ENCODE results near the gene SAXO1.
"Not testable (repeated sequence)": the region's sequence is repeated elsewhere in the genome, so short reads cannot be mapped to it uniquely, and the experiment has no call there.

The SAXO1 gene

DNA sequence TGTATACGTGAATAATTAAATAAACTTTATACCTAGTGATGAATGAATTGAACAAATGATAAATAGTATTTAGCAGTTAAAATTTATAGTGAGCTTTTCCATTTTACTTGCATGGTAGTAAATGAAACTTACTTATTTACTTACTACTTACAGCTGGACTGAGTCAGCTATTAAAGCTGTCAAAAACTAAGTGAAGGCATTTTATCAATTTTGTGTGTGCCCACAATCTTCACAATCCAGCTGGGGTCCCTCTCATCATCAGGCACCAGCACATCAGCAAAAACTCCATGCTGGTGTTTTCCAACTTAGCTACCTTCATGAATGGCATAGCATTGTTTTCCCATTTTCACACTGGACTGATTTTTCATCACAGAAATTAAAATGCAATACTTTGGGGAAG is 81.1 kb downstream of the SAXO1 start:
- DNase-seq = no peak

DNA sequence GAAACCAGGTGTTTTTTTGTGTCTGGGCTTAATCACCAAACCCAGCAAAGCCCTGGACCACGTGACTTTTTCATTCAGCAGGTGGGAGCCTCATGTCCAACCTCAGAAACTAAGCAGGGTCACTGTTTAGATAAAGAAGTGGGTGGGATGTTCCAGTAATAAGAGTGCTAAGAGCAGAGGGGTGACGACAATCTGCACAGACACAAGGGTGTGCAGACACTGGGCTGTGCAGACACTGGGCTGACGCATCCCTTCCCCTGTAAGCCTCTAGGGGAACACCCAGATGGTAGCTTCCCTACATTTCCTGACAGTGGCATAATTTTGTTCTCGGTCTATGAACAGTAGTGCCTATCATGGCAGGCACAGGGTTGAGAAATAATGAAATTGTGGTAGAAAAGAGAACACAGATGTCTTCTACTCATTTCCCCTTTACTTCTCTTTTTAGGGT is 85.1 kb downstream of the SAXO1 start:
- no peak for DNase-seq

GRCh38 chr9:18942801-18943200 is 90.2 kb downstream of the SAXO1 start:
- no peak for DNase-seq

- DNase-seq = no peak
Observed at GRCh38 chr9:18941060-18941740, 91.8 kb downstream of the SAXO1 start.

- DNase-seq = no peak
Observed at GRCh38 chr9:18939943-18940342, 93.1 kb downstream of the SAXO1 start.

DNA sequence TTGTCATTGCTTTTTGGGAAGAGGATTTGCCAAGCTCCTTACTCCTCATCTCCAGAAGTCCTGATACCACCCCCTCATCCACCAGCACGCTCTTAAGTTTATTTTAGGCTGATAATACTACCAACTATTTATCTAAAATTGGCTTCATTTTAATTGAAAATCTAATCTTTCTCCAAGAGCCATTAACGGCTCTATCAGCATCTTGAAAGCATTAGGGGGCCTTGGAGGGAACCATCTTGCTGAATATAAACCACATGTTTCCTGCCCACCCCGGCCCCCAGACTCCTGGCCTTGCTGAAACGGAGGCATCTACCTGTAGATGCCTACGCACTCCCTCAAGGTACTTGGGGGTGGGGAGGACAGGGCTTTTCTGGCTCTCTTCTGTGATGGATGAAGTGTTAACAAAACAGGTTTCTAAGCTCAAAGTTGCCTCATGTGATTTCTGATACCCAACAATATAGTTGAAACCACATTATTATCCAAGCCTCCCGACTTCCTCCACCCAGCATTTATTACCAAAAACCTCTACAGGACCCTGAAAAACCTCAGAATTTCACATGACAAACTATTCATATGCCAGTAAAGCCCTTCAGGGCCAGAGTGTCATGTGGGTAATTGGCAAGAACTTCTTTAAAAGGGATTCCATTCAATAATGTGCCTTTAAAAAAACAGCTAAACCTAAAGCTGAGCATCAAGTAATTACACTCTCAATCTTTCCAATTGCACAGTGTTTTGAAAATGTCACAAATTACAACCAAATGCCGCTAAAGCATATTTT is 96.7 kb downstream of the SAXO1 start:
- DNase-seq = no peak

GRCh38 chr9:18935541-18935940 is 97.5 kb downstream of the SAXO1 start:
- no peak for DNase-seq

- DNase-seq = not testable (repeated sequence)
Observed at GRCh38 chr9:18930611-18931010, 102.4 kb downstream of the SAXO1 start.

DNA sequence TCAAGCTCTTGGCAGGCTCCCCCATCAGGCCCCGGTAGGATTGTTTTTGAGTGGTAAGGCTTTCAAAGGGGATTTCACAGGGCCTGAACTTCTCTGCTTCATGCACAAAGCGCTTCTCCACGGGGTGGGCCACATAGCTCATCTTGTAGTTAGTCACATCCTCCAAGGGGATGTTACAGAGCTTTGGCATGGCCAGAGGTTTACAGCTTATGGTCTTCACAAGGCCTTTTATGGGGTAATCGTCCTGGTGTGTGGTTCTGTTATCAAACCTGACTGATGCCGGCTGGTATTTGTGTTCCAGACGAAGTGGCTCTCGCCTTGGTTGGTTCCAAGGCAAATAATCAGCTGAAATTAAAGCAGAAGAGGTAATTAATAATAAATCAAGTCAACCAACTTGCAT is 104.3 kb downstream of the SAXO1 start:
- DNase-seq = no peak

DNA sequence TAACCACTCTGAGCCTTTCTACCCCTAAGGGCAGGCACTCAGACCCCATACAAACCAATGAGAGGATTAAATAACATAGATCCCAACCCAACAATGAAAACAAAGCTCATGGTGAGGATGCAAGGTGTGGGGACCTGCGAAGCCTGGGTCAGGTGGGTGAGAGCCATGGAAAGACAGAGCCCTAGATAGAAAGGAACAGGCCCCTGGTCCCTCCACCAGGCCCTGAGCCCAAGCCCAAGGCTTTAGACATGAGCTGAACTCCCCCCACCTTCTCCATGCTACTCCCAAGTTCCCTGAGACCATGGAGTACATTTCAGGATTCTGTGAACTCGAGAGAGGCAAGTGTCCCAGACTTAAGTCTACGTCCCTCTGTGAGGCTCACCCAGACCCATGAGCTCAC is 106.5 kb downstream of the SAXO1 start:
- DNase-seq = no peak

DNA sequence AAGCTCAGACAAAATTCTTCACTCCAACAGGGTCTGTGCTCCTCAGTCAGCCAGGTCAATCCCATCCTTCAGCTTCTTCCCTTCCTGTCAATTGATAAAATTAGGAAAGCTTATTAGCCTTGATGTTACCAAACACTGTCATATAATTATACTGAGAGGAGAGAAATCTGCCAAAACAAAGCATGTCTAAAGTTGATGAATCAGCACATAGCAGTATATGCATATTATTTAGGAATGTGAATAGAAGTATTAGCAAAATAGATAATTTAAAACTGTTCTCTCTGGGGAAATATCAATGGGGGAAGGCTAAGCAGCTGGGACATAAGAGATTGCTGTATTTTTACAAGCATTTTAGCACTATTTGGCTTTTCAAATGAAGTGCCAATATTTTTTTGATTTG is 107.1 kb downstream of the SAXO1 start:
- no peak for DNase-seq

- DNase-seq = no peak
Observed at GRCh38 chr9:18923671-18924430, 109.2 kb downstream of the SAXO1 start.

GRCh38 chr9:18923167-18923566 is 109.8 kb downstream of the SAXO1 start:
- no peak for DNase-seq

DNA sequence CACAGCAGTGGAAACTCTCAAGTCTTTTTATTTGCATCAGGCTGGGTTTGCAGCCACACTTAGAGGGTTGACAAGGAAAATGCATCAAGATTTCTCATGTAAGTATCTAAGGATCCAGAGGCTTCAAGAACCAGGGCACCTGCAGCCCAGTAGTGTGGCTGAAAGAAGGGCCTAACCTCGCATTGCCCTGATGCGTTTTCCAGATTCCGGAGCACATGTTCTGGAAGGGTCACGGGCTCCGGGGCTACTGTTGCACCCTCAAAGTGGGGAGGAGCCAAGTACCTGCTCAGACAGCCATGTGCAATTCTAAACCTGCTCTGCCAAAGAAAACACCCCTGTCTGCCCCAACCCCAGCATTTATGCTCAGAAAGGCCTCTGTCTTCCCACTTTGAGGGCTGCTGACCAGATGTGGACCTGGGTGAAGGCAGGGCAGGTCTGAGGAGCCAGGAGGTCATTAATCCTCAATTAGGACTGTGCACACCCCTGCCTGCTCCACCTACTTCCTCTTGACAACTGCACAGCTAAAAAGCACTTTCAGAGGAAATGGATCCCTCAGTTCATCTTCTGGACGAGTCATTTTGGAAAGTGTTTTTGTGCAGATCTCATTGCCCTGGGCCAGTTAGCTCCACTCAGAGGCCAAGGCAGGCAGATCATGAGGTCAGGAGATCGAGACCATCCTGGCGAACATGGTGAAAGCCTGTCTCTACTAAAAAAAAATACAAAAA is 110.7 kb downstream of the SAXO1 start:
- no peak for DNase-seq

DNA sequence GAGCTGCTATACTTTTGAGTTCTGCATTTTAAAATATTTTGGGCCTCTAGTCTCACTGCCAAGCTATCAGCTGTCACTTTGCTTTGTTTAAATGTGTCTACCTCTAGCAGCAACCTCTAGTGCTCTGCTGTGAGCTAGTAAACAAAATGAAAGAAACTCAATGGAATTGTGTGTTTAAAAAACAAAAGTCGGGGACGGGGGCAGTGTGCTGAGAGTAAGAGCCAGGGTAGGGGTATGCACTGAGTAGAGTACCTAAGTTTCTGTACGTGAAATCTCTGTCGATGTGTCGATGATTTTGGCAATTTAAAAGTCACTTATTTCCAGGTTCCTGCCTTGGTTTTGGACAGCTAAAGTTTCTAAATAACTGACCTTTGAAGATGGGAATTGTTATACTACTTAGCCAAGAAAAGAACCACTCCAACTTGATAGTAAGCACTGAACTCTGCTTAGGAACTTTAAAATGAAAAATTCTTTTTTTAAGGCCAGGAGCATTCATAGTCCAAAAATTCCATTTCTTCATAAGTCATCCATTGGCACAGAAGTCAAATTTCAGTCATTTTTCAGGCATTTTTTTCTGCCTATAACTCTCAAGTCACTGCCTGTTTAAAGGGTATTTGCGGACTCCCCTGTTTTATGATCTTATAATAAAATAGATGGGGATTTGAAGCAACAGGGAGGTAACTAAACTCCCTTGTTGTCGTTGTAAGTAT is 111.5 kb downstream of the SAXO1 start:
- peak; percentile 57 for DNase-seq

- DNase-seq = peak; percentile 72
Observed at GRCh38 chr9:18920141-18921084, 112.6 kb downstream of the SAXO1 start.

GRCh38 chr9:18911714-18912342 is 121.2 kb downstream of the SAXO1 start:
- DNase-seq = no peak

GRCh38 chr9:18910916-18911315 is 122.1 kb downstream of the SAXO1 start:
- no peak for DNase-seq

- peak; percentile 46 for DNase-seq
Observed at GRCh38 chr9:18910435-18910834, 122.6 kb downstream of the SAXO1 start.

DNA sequence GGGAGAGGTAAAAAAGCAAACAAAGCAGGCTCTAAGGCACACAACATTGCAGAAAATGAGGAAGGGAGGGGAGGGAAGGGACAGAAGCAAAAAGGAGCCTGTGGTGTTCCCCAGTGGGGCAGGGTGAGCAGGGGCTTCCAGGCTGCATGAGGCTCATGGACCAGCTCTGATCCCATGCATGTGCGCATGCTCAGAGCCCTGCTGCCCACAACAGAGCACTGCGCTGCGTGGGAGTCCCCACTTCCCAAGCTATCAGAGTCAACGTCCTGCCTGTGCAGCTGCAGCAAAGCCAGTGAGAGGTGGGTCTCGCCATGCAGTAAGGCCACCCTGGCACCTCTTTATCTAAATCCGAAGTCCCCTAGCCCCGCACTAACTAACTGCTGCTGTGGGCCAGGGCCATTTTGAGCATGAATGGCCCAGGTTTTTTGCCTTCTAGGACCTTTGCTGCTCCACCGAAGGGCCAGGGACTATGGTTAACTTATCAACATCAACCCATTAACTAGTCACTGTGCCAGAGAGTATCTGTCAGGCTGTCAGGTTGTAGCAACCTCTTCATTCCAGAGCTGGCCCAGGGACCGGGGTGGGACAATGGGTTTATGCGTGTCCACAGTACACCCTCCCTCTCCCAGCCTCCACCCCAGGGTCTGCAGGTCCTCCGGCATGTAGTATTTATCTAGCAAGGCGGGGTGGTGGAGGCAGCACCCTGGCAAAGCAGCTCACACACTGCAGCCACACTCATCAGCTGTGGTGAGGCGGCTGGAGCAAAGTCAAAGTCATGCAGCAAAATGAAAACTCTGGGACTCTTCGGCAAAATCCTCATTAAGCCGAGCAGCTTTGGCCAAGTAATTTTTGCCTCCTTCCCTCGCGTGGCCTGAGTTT is 123.6 kb downstream of the SAXO1 start:
- no peak for DNase-seq
